Measurements from ENCODE around the gene LCE3C.
"Not testable (repeated sequence)": the region's sequence is repeated elsewhere in the genome, so short reads cannot be mapped to it uniquely, and the experiment has no call there.

Gene LCE3C

GRCh38 chr1:152599934-152600333 is at the start of gene LCE3C:
Gene LCE3C, plus strand, starts transcription at chr1:152600234. Its CDS starts 498 bp downstream, at chr1:152600732.
- FAIRE-seq = no peak
- no peak for DNase-seq (ENCODE audit: insufficient read length, low spot score)
- no peak for TF ChIP-seq POLR2A (IDR thresholded peaks at IDR 0.05; ENCODE audit: low read depth, low read length)

DNA sequence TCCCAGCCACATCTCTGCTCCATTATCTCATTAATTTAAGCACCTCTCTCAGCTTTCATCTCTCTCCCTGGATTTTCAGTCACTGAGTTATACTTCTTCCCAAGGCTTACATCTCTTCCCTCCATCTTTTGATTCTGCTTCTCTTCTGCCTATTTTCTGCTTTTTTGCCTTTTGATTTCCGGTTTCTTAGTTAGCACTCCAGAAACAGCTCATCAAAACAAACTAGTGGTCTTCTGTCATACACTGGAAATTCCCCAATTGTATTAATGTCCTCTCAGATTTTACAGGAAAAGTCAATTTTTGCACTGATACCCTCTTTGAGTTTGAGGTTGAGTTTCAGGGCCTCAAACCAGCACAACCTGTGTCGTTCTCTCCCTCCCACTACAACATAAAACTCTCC is 34.9 kb upstream of the LCE3C start:
- no peak for TF ChIP-seq POLR2A (IDR thresholded peaks at IDR 0.05; ENCODE audit: low read depth, low read length)
- FAIRE-seq (no peak), DNase-seq (ENCODE audit: insufficient read length, low spot score) (no peak)

GRCh38 chr1:152565535-152566215 is 34.4 kb upstream of the LCE3C start:
- no peak for FAIRE-seq
- TF ChIP-seq POLR2A (IDR thresholded peaks at IDR 0.05; ENCODE audit: low read depth, low read length) = no peak
- DNase-seq (ENCODE audit: insufficient read length, low spot score) = no peak

DNA sequence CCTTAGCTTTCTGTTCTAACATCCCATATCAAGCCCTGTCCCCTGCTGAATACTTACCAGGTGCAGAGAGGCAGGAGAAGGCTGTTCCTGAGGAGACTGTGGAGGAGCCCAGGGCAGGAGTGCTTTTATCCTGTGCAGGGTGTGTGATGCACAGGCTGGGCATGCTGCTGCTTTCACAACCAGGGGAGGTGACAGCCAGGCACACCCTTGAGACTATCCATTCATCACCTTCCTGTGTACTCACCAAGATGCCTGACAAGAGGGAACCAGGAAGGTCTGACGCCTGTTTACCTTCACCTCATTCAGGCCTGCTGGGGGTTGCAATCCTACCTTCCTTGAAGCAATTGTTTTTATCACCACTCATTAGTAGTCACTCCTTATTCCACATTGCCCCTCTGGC is 33.4 kb upstream of the LCE3C start, which contains the start of gene LCE3E:
Gene LCE3E, minus strand, starts transcription at position 100 of the 400 bp plus-strand sequence. CDS start 572 bp downstream, outside the sequence.
- TF ChIP-seq POLR2A (IDR thresholded peaks at IDR 0.05; ENCODE audit: low read depth, low read length) = no peak
- no peak for FAIRE-seq

GRCh38 chr1:152577168-152577567 is 22.9 kb upstream of the LCE3C start:
- no peak for FAIRE-seq
- no peak for DNase-seq (ENCODE audit: insufficient read length, low spot score)
- no peak for TF ChIP-seq POLR2A (IDR thresholded peaks at IDR 0.05; ENCODE audit: low read depth, low read length)

More for the DNA sequence above, 33.4 kb upstream of the LCE3C start, which contains the start of gene LCE3E:
- no peak for DNase-seq (ENCODE audit: insufficient read length, low spot score)

DNA sequence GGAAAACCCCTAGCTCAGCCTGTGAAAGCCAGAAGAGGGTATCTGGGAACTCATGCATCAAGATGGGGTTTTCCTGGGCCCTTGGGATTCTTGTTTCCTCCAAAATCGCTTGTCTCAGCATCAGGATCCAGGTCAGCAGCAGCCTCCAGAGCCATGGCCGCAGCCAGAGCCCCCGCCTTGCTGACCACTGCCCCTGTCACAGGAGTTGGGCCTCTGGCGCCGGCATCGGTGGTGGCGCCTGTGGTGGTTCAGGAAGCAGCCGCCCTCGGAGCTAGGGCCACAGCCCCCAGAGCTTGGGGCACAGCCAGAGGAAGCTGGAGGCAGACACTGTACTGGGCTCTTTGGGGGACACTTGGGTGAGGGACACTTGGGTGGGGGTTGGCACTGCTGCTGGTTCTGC is 20.5 kb upstream of the LCE3C start:
- FAIRE-seq; DNase-seq (ENCODE audit: insufficient read length, low spot score): not testable (repeated sequence)

- FAIRE-seq (no peak), DNase-seq (ENCODE audit: insufficient read length, low spot score) (no peak)
- TF ChIP-seq POLR2A (IDR thresholded peaks at IDR 0.05; ENCODE audit: low read depth, low read length) = no peak
Observed at GRCh38 chr1:152580433-152580832, 19.6 kb upstream of the LCE3C start, which contains the start of gene LCE3D. Gene LCE3D, minus strand, starts transcription at chr1:152580516. Its CDS starts 580 bp downstream, at chr1:152579936.

GRCh38 chr1:152582647-152583046 is 17.4 kb upstream of the LCE3C start:
- FAIRE-seq = no peak
- no peak for DNase-seq (ENCODE audit: insufficient read length, low spot score)

DNA sequence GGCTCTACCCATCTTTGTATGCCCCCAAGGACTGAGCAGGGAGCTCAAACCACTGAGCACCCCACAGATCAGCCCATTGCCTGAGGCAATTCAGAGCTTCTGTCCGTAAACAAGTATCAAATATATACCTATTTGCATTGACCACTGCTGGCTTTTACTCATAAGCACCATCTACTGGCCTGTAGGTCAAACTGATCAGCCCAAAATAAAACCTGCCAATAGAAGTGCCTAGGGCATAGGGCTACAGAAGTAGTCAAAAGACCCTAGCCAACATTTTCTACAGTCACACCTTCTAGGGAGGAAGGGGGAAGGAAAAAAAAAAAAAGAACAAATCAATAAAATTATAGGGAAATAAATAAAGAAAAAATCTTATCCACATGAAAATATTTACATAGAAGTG is 14.4 kb upstream of the LCE3C start:
- DNase-seq (ENCODE audit: insufficient read length, low spot score) = no peak
- TF ChIP-seq POLR2A (IDR thresholded peaks at IDR 0.05; ENCODE audit: low read depth, low read length) = no peak
- no peak for FAIRE-seq

More at GRCh38 chr1:152582647-152583046, 17.4 kb upstream of the LCE3C start:
- no peak for TF ChIP-seq POLR2A (IDR thresholded peaks at IDR 0.05; ENCODE audit: low read depth, low read length)

- no peak for TF ChIP-seq POLR2A (IDR thresholded peaks at IDR 0.05; ENCODE audit: low read depth, low read length)
- no peak for DNase-seq (ENCODE audit: insufficient read length, low spot score)
- FAIRE-seq = no peak
Observed at GRCh38 chr1:152596986-152597385, 3.0 kb upstream of the LCE3C start.

DNA sequence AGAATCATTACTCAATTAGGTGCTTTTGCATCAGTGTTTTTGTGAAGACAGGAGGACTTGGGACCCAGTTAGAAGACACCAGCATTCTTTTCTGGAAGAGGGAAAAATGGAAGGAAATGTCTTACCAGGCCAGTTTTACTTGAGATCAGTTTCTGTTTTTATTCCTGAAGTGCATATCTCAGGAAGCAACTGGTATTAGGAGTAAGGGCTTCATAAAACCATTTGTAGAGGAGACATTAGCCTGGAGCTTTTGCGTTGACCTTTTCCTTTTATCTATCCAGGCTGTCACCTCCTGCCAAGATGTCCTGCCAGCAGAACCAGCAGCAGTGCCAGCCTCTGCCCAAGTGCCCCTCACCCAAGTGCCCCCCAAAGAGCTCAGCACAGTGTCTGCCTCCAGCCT is 13.5 kb downstream of the LCE3C start, which contains the start of gene LCE3B:
Gene LCE3B, plus strand, starts transcription at position 301 of the 400 bp plus-strand sequence. Its CDS starts 0 bp downstream, at position 301.
- no peak for TF ChIP-seq POLR2A (IDR thresholded peaks at IDR 0.05; ENCODE audit: low read depth, low read length)
- FAIRE-seq = no peak
- no peak for DNase-seq (ENCODE audit: insufficient read length, low spot score)

- DNase-seq (ENCODE audit: insufficient read length, low spot score) (no peak), FAIRE-seq (no peak)
- no peak for TF ChIP-seq POLR2A (IDR thresholded peaks at IDR 0.05; ENCODE audit: low read depth, low read length)
Observed at GRCh38 chr1:152621993-152622392, 22.0 kb downstream of the LCE3C start.

DNA sequence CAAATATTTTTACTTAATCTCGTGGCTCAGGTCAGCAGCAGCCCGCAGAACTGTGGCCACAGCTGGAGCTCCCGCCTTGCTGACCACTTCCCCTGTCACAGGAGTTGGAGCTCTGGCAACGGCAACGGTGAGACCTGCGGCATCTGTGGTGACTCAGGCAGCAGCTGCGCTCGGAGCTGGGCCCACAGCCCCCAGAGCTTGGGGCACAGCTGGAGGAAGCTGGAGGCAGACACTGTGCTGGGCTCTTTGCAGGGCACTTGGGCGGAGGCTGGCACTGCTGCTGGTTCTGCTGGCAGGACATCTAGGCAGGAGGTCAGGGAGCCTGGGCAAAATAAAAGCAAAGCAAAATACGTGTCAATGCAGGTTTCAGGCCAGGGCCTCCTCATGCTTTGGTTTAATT is 22.8 kb downstream of the LCE3C start, which contains the start of gene LCE3A:
Gene LCE3A, minus strand, starts transcription at position 301 of the 400 bp plus-strand sequence. Its CDS starts 0 bp downstream, at position 301.
- DNase-seq (ENCODE audit: insufficient read length, low spot score) = no peak
- no peak for TF ChIP-seq POLR2A (IDR thresholded peaks at IDR 0.05; ENCODE audit: low read depth, low read length)
- no peak for FAIRE-seq

- TF ChIP-seq POLR2A (IDR thresholded peaks at IDR 0.05; ENCODE audit: low read depth, low read length) = no peak
- FAIRE-seq = no peak
- peak; percentile 3 for DNase-seq (ENCODE audit: insufficient read length, low spot score)
Observed at GRCh38 chr1:152623203-152623844, 23.3 kb downstream of the LCE3C start.

All from H54 (cell line).